Left ventricle myocardium inferior (tissue), 1 donor: ENCODE measurements around the gene CHAC1. TPM values are rescaled to one million over a fixed set of nuclear protein-coding genes. Genes with fewer than 3 reads are reported as not detected.

ENCODE experiments used
- DNase-seq: peaks from one replicate; pipeline ENCODE4 v3.0.0-alpha.2; 2020
- H3K27ac ChIP-seq: fragments of 200-600 bp; replicated peaks from 2 replicates; pipeline ENCODE4 v1.8.0; 2021
- H3K27me3 ChIP-seq: fragments of 200-600 bp; 2 replicates; pipeline ENCODE4 v1.8.0; 2021; ENCODE audit warnings: low read depth
- H3K36me3 ChIP-seq: fragments of 200-600 bp; 2 replicates; pipeline ENCODE4 v1.8.0; 2021
- H3K4me1 ChIP-seq: fragments of 200-600 bp; 2 replicates; pipeline ENCODE4 v1.8.0; 2021
- H3K4me3 ChIP-seq: fragments of 200-600 bp; 2 replicates; pipeline ENCODE4 v1.8.0; 2021; ENCODE audit warnings: mild to moderate bottlenecking, moderate library complexity
- H3K9me3 ChIP-seq: fragments of 200-600 bp; replicated peaks from 2 replicates; pipeline ENCODE4 v1.8.0; 2021
- CTCF ChIP-seq: fragments of 200-600 bp; IDR thresholded peaks from 2 replicates; pipeline ENCODE4 v1.8.0; 2021; ENCODE audit warnings: antibody characterized with exemption, mild to moderate bottlenecking, borderline replicate concordance
- intact Hi-C: fragments of 100-400 bp; cut with micrococcal nuclease; formaldehyde crosslinking; loops from one replicate; pipeline ENCODE4 v1.11.0; 2022
- total RNA-seq: library from RNA; stranded (reverse); fragmentation: NEBNext Ultra II Directional; extraction: Animal tissue kit (Norgen Biotek cat#: 25700); gene quantifications from one replicate; pipeline ENCODE4 v1.2.1, GENCODE V29; 2021
- donor health status: DM: no; HTN: yes; CAD: no; lungs with severe emphysema.

Gene CHAC1
- total RNA-seq, 1 donor from 2014 or later: 1.3 TPM

- intact Hi-C loops: no loop called here
- H3K9me3 ChIP-seq: no peaks in the 10 kb centered on the region
- H3K36me3 ChIP-seq: peaks cover 34% of the 10 kb centered on the region
- peaks cover 100% of the 10 kb centered on the region for H3K4me1 ChIP-seq
- H3K27ac ChIP-seq: peak overlapping the region; percentile 92
- H3K27me3 ChIP-seq: peaks cover 59% of the 10 kb centered on the region
- TF ChIP-seq CTCF: no peak
- DNase-seq: no peak
- H3K4me3 ChIP-seq: peak overlapping the region; percentile 77
Measured at GRCh38 chr15:40931300-40932142, 21.8 kb upstream of the CHAC1 start.

GRCh38 chr15:40932156-40932555 is 21.1 kb upstream of the CHAC1 start:
- no peak for TF ChIP-seq CTCF
- H3K9me3 ChIP-seq: no peaks in the 10 kb centered on the region
- intact Hi-C loops: no loop called here
- peaks cover 40% of the 10 kb centered on the region for H3K36me3 ChIP-seq
- peaks cover 52% of the 10 kb centered on the region for H3K27me3 ChIP-seq
- peak overlapping the region; percentile 92 for H3K27ac ChIP-seq
- H3K4me3 ChIP-seq: peak overlapping the region; percentile 77
- no peak for DNase-seq
- H3K4me1 ChIP-seq: peaks cover 100% of the 10 kb centered on the region

- Histone ChIP-seq H3K4me1 (peaks cover 100% of the 10 kb centered on the region), H3K27ac (peak overlapping the region; percentile 92), H3K27me3 (peaks cover 45% of the 10 kb centered on the region), H3K4me3 (peak overlapping the region; percentile 77), H3K36me3 (peaks cover 40% of the 10 kb centered on the region), H3K9me3 (no peaks in the 10 kb centered on the region)
- intact Hi-C loops: no loop called here
- no peak for DNase-seq
- TF ChIP-seq CTCF: no peak
Measured at GRCh38 chr15:40932649-40933516, 20.4 kb upstream of the CHAC1 start.

GRCh38 chr15:40933517-40933902 is 19.8 kb upstream of the CHAC1 start:
- Histone ChIP-seq H3K36me3 (peaks cover 40% of the 10 kb centered on the region), H3K9me3 (no peaks in the 10 kb centered on the region), H3K4me3 (peak overlapping the region; percentile 77), H3K27ac (peak overlapping the region; percentile 92), H3K27me3 (peaks cover 39% of the 10 kb centered on the region), H3K4me1 (peaks cover 100% of the 10 kb centered on the region)
- TF ChIP-seq CTCF: no peak
- no peak for DNase-seq
- intact Hi-C loops: no loop called here

GRCh38 chr15:40934457-40934856 is 18.8 kb upstream of the CHAC1 start:
- Histone ChIP-seq H3K9me3 (no peaks in the 10 kb centered on the region), H3K27ac (peak overlapping the region; percentile 92), H3K27me3 (peaks cover 29% of the 10 kb centered on the region), H3K36me3 (peaks cover 40% of the 10 kb centered on the region), H3K4me3 (peak overlapping the region; percentile 77), H3K4me1 (peaks cover 100% of the 10 kb centered on the region)
- TF ChIP-seq CTCF: no peak
- DNase-seq: no peak
- intact Hi-C loops: no loop called here
